B cell (primary cell): Measurements from ENCODE around the gene TBX1. TPM values are rescaled to one million over a fixed set of nuclear protein-coding genes. Genes with fewer than 3 reads are reported as not detected.

Experiments used
- ATAC-seq: fragments of 200-7000 bp; cut with Tn5 transposase; one replicate; pipeline ENCODE4 v1.10.0; 2021; ENCODE audit warnings: low read depth, mild to moderate bottlenecking, moderate number of reproducible peaks, moderate library complexity
- CTCF ChIA-PET: fragments of 350-600 bp; sonication (Branson Sonifier 250); formaldehyde crosslinking; loops from one replicate; lab custom pipeline; 2021; ENCODE audit warnings: antibody characterized with exemption, inconsistent platforms; lab: Charles Lee
- POLR2A ChIA-PET: fragments of 350-600 bp; sonication (Branson Sonifier 250); formaldehyde crosslinking; loops from one replicate; lab custom pipeline; 2021; ENCODE audit warnings: antibody characterized with exemption; lab: Charles Lee
- DNase-seq: peaks from one replicate; pipeline ENCODE4 v3.0.0; 2013
- H2AFZ ChIP-seq: 2 replicates; pipeline ENCODE4 v1.6.1; 2012; ENCODE audit warnings: mild to moderate bottlenecking, low read depth, low read length; ENCODE audit not compliant: insufficient read depth, poor library complexity, severe bottlenecking
- H3K27ac ChIP-seq, 2 donors: 1 replicate in 1 of 2; 2 replicates in 1 of 2; pipeline ENCODE4 v1.5.1; 2012 to 2013; ENCODE audit warnings: low read length in 2 of 2, mild to moderate bottlenecking in 2 of 2, moderate library complexity in 1 of 2
- H3K27me3 ChIP-seq, 4 experiments: fragments of 200-600 bp in 1 of 4; sonication (generic) in 1 of 4; replicated peaks in 1 of 4; 1 replicate in 2 of 4; 2 replicates in 2 of 4; pipeline versions ENCODE4 v1.6.1 to v1.7.0; 2013 to 2016; ENCODE audit warnings: low read length in 3 of 4, mild to moderate bottlenecking in 2 of 4, mixed read lengths in 1 of 4, moderate library complexity in 1 of 4; ENCODE audit not compliant: insufficient read depth in 4 of 4, control insufficient read depth in 3 of 4; ENCODE audit errors: control extremely low read depth in 1 of 4
- H3K36me3 ChIP-seq, 2 experiments: replicated peaks in 1 of 2; 1 replicate in 1 of 2; 2 replicates in 1 of 2; pipeline versions ENCODE4 v1.6.1 to v1.7.1; 2013; ENCODE audit warnings: low read length in 1 of 2; ENCODE audit not compliant: insufficient read depth in 2 of 2, control insufficient read depth in 1 of 2; ENCODE audit errors: control extremely low read depth in 1 of 2, extremely low read depth in 1 of 2
- H3K4me1 ChIP-seq, 2 donors: fragments of 200-600 bp in 1 of 2; sonication (generic) in 1 of 2; 1 replicate in 1 of 2; 2 replicates in 1 of 2; pipeline versions ENCODE4 v1.5.1 to v1.6.1; 2013 to 2017; ENCODE audit warnings: low read length in 2 of 2; ENCODE audit not compliant: control insufficient read depth in 2 of 2, insufficient read depth in 2 of 2
- H3K4me2 ChIP-seq: replicated peaks from 2 replicates; pipeline ENCODE3; 2012; ENCODE audit warnings: mild to moderate bottlenecking, low read depth, low read length; ENCODE audit not compliant: poor library complexity, severe bottlenecking
- H3K4me3 ChIP-seq, 5 experiments: fragments of 200-600 bp in 1 of 5; sonication (generic) in 1 of 5; 1 replicate in 3 of 5; 2 replicates in 2 of 5; pipeline versions ENCODE4 v1.5.1 to v1.7.0; 2011 to 2016; ENCODE audit warnings: low read length in 4 of 5, mild to moderate bottlenecking in 4 of 5, low read depth in 2 of 5, control low read depth in 1 of 5, moderate library complexity in 1 of 5; ENCODE audit not compliant: insufficient read depth in 1 of 5; ENCODE audit errors: control extremely low read depth in 1 of 5, extremely low read depth in 1 of 5
- H3K79me2 ChIP-seq: fragments of 200-600 bp; sonication (generic); one replicate; pipeline ENCODE4 v1.6.0; 2016; ENCODE audit warnings: low read length; ENCODE audit not compliant: control insufficient read depth, insufficient read depth
- H3K9ac ChIP-seq: fragments of 200-600 bp; sonication (generic); 2 replicates; pipeline ENCODE4 v1.6.1; 2017; ENCODE audit warnings: mild to moderate bottlenecking, low read length, moderate library complexity
- H3K9me3 ChIP-seq, 3 donors: one replicate each; pipeline versions ENCODE4 v1.6.1 to v1.7.1; 2013; ENCODE audit warnings: low read length in 2 of 3; ENCODE audit not compliant: control insufficient read depth in 2 of 3, insufficient read depth in 1 of 3; ENCODE audit errors: control extremely low read depth in 1 of 3
- H4K20me1 ChIP-seq: 2 replicates; pipeline ENCODE4 v1.6.0; 2012; ENCODE audit warnings: mild to moderate bottlenecking, low read length; ENCODE audit not compliant: insufficient read depth, control insufficient read depth, poor library complexity, severe bottlenecking
- H3K27ac Mint-ChIP-seq: one replicate; pipeline ENCODE4 v1.8.0; 2021; ENCODE audit warnings: mixed read lengths
- H3K27me3 Mint-ChIP-seq: one replicate; pipeline ENCODE4 v1.8.0; 2021; ENCODE audit warnings: mixed read lengths
- H3K4me1 Mint-ChIP-seq: one replicate; pipeline ENCODE4 v1.8.0; 2021; ENCODE audit warnings: mixed read lengths
- H3K4me3 Mint-ChIP-seq: one replicate; pipeline ENCODE4 v1.8.0; 2021; ENCODE audit warnings: mixed read lengths
- H3K9me3 Mint-ChIP-seq: one replicate; pipeline ENCODE4 v1.8.0; 2022; ENCODE audit warnings: mixed read lengths; ENCODE audit not compliant: insufficient read depth
- EZH2 ChIP-seq: IDR thresholded peaks from 2 replicates; pipeline ENCODE4 v1.6.1; 2012; ENCODE audit warnings: borderline replicate concordance, low read depth, mild to moderate bottlenecking, moderate library complexity, low read length; ENCODE audit not compliant: insufficient read depth, poor library complexity, severe bottlenecking
- WGBS: methylation state at CpG from one replicate; pipeline ENCODE4 v1.1.5; 2013; ENCODE audit warnings: missing lambda C conversion rate; ENCODE audit not compliant: insufficient coverage; 5-methylcytosine and 5-hydroxymethylcytosine counted together
- intact Hi-C: fragments of 100-400 bp; cut with micrococcal nuclease; formaldehyde crosslinking; loops from one replicate; pipeline ENCODE4 v1.10.0; 2022
- polyA plus RNA-seq: library from polyadenylated mRNA; depleted of rRNA; stranded (reverse); fragments of >200 nt; gene quantifications from 2 replicates; pipeline ENCODE4 v1.2.3, GENCODE V29; 2012
- total RNA-seq, 2 donors: library from RNA; stranded (reverse); fragments of 120-200 nt in 1 of 2; gene quantifications; 1 replicate in 1 of 2; 2 replicates in 1 of 2; pipeline versions ENCODE4 v1.2.3 to v1.2.4, GENCODE V29; 2013 to 2022
- TF ChIP-seq, protein P1 (sequence below): fragments of 200-600 bp; IDR thresholded peaks from one replicate; pipeline ENCODE4 v1.8.0; 2022; ENCODE audit warnings: antibody characterized with exemption, mild to moderate bottlenecking

Gene TBX1
- total and polyA plus RNA-seq, 2 donors (not counting 1 experiment from before 2014, with no cell fraction given) = not detected

DNA sequence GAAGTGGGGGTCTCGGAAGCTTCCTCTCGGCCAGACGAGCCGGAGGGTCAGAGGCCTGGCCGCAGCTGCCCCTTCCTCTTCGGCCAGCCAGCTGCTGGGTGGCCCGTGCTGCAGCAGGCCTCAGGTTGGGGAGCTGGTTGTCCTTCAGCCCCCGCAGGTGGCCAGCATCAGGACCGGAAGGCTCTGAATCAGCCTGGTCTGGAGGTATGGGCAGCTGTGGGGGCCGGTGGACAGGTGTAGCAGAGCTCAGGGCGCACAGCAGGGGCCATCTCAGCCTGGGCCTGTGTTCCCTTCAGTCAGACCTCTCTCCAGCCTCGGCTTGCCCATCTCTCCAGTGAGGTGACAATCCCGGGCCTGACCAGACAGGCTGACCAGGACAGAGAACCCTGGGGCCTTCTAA lies 13.9 kb upstream of the TBX1 start:
- Histone ChIP-seq H3K27me3 (peaks cover 0 to 6% (median 0%) of the 10 kb centered on the region in 4 experiments), H3K36me3 (no peaks in the 10 kb centered on the region), H3K9ac (no peak overlapping the region), H3K4me1 (no peaks in the 10 kb centered on the region), H3K27ac (no peak overlapping the region), H3K9me3 (no peaks in the 10 kb centered on the region), H4K20me1 (no peaks in the 10 kb centered on the region), H3K4me3 (no peak overlapping the region), H3K79me2 (no peaks in the 10 kb centered on the region), H3K4me2 (no peak overlapping the region), H2AFZ (no peak overlapping the region)
- intact Hi-C loops = no loop called here
- no peak for DNase-seq
- Mint-ChIP-seq H3K27ac (no peak overlapping the region), H3K27me3 (peaks cover 4% of the 10 kb centered on the region), H3K9me3 (no peaks in the 10 kb centered on the region), H3K4me3 (no peak overlapping the region), H3K4me1 (no peaks in the 10 kb centered on the region)
- ChIA-PET CTCF (interaction anchor here (0.5 to 1.2 kb wide), 3 partner anchors 17 to 164 kb away, joined by 3 to 4 read pairs (median 4); no protein-coding TSS in a partner anchor), POLR2A (no interaction called here)
- ATAC-seq = no peak
- 95% methylated on average over 13 of the region's 13 CpGs for WGBS
- TF ChIP-seq, protein P1, sequence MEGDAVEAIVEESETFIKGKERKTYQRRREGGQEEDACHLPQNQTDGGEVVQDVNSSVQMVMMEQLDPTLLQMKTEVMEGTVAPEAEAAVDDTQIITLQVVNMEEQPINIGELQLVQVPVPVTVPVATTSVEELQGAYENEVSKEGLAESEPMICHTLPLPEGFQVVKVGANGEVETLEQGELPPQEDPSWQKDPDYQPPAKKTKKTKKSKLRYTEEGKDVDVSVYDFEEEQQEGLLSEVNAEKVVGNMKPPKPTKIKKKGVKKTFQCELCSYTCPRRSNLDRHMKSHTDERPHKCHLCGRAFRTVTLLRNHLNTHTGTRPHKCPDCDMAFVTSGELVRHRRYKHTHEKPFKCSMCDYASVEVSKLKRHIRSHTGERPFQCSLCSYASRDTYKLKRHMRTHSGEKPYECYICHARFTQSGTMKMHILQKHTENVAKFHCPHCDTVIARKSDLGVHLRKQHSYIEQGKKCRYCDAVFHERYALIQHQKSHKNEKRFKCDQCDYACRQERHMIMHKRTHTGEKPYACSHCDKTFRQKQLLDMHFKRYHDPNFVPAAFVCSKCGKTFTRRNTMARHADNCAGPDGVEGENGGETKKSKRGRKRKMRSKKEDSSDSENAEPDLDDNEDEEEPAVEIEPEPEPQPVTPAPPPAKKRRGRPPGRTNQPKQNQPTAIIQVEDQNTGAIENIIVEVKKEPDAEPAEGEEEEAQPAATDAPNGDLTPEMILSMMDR = no peak
- TF ChIP-seq EZH2 = no peak

DNA sequence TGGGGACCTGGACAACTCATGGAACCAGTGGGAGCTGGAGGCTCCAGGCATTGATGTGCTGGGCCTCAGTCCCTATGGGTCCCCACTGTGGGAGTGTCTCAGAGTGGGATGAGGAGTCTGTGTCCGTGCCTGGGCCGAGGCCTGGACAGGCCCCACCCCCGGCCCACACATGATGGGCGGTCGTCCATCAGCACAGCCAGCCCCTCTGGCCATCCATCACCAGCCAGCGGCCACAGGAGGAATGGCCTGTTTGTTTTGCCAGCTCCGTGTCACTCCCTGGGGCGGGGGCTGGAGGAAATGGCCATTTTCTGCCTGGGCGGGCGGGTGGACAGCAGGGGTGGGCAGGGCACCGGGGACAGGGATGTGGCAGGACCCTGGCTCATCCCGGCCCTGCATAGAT lies 13.0 kb upstream of the TBX1 start:
- Histone ChIP-seq H3K27me3 (peaks cover 0 to 12% (median 2%) of the 10 kb centered on the region in 4 experiments), H3K9me3 (no peaks in the 10 kb centered on the region), H3K79me2 (no peaks in the 10 kb centered on the region), H3K9ac (no peak overlapping the region), H3K4me3 (no peak overlapping the region), H4K20me1 (no peaks in the 10 kb centered on the region), H2AFZ (no peak overlapping the region), H3K4me1 (no peaks in the 10 kb centered on the region), H3K36me3 (no peaks in the 10 kb centered on the region), H3K4me2 (no peak overlapping the region), H3K27ac (no peak overlapping the region)
- H3K9me3 Mint-ChIP-seq = no peaks in the 10 kb centered on the region
- ChIA-PET CTCF (interaction anchor here (1.2 kb wide), 1 partner anchor 17 kb away, joined by 4 read pairs; no protein-coding TSS in a partner anchor), POLR2A (interaction anchor here (0.5 kb wide), 1 partner anchor 153 kb away, joined by 3 read pairs; no protein-coding TSS in a partner anchor)
- H3K4me1 Mint-ChIP-seq = no peaks in the 10 kb centered on the region
- H3K27me3 Mint-ChIP-seq = peaks cover 4% of the 10 kb centered on the region
- no peak overlapping the region for H3K4me3 Mint-ChIP-seq
- DNase-seq (no peak), ATAC-seq (no peak)
- TF ChIP-seq, protein P1 = no peak
- no peak overlapping the region for H3K27ac Mint-ChIP-seq
- intact Hi-C loops = no loop called here
- 80% methylated on average over 12 of the region's 12 CpGs for WGBS
